GM21786 (cell line): ENCODE data around the gene HMG20A.

ENCODE experiments used
- ATAC-seq: cut with Tn5 transposase; IDR thresholded peaks from one replicate; pipeline ENCODE4 v1.9.1; 2021; ENCODE audit not compliant: unreplicated experiment

HMG20A gene

DNA sequence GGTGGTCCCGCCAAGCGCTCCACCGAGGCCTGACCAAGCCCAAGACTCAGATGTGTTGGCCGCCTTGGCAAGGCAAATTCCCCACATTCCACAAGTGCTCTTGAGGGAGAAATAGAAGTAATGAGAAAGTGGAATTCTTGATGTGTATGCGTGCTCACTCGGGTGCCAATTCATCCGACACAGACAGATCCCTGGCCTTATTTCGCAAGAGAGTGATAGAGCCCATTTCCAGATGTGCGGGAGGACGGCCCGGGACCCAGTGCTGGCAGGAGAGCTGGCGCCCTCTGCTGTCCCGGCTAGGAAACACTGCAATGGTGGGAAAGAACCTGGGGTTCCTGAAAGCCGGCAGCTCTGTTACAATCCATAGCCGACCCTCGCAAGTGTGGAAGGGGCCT is 76.0 kb downstream of the HMG20A start:
- no peak for ATAC-seq

DNA sequence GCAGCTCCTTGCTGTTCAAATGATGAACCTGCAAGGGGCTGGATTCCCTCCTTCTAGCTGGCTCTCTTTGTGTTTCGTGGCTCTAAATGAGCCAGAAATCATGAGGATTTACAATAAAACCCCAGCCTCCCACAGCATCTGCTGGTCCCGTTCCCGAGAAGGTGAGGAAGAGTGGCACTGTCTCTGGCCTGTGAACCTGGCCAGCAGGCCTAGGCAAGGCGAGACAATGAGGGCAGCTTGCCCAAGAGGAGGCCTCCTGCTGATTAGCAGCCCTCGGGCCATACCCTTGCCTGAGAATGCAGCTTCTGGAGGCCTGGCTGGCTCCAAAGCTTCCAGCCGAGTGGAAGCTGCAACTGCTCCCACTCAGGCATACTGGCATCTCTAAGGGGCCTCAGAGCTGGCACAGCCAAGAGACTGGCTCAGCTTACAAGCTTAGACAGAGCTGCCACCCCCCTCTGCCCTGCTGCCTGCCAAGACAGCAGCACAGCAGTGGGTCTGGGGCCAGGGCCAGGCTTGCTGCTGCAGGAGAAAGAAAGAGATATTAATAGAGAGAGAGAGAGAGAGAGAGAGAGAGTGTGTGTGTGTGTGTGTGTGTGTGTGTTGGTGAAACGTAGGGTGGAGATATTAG is 76.5 kb downstream of the HMG20A start:
- ATAC-seq, result no peak

DNA sequence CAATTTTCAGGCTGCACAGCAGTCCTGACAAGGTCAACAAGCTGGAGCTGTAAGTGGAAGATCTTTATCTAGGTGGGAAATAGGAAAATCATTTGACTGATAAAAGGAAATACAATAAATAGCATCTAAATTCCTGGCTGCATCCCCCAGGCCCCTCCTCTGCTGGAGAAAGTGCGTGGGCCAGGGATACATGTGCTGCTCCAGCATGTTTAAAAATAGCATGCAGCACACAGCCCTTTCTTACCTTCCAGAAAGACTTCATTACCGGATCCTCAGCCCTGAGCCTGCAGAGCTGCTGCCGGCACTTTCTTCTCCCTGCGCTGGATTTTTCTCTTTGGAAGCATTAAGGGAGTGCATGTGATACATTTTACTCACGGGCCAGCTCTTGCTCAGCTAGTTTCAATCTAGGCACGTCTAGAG is 77.3 kb downstream of the HMG20A start:
- ATAC-seq, result no peak

DNA sequence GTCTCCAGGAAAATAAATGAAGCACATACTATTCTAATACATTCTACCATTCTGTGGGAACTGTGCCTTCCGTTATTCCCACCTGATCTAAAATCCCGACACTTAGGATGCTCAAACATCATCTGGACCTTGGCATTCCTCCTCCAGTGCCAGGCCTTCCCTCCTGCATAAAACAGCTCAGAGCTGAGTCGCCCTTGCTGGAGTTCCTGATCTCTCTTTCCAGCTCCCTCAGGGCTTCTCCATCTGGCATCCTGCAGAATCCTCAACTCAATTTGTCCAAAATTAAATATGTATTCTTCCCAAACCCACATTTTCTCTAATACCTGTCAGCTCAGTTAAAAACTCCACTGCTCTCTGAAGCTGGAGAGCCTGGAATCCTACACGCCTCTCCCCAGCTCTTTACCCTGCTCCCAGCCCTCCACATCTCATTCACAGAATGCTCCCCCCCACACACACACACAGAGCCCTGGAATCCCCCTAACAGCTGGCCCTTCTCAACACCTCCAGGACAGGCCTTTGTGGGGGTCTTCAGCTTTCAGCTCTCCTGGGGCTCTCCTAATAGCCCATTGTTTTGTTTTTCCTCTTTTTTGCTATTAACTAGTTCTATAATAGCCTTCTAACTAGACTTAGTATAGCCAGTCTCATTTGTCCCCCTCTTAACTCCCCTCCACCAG is 78.5 kb downstream of the HMG20A start:
- no peak for ATAC-seq

DNA sequence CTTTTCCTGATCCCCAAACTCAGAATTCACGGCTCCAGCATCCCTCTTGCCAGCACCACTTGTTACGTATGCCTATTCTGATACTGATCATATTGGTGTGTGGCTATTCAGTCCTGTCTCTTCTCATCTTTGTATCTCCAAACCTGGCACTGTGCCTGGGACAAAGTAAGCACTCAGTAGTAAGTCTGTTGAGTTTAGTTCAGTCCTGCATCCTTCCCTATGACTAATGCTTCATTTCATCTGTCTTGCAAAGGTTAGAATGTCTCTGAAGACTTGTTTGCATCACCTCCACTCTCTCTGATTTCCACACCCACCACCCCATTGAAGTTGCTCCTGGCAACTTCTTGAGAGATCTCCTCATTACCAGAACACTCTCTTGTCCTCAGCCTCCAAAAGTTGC is 80.3 kb downstream of the HMG20A start:
- ATAC-seq, result no peak

DNA sequence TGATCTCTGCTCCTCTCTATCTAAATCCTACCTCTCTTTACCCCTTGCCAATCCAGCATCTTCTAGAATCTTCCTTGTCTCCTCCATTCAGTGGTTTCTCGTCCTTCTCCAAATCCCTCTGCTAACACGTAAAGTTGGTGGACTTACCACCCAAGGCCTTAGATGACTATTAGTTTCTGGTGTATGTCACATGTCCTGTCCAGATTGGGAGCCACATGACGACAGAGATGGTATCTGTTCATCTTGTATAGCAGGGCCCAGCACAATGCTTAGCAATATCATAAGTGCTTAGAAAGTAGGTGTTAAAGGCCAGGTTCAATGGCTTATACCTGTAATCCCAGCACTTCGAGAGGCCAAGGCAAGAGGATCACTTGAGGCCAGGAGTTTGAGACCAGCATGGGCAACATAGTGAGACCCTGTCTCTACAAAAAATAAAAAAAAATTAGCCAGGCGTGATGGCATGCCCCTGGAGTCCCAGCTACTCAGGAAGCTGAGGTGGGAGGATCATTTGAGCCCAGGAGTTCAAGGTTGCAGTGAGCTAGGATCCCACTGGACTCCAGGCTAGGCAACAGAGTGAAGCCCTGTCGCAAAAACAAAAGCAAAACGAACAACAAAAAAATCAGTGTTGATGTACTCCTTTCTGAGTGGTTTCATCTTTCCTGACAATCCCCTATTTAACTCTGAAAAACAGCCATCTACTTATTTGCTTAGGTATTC is 81.8 kb downstream of the HMG20A start:
- ATAC-seq, result no peak

DNA sequence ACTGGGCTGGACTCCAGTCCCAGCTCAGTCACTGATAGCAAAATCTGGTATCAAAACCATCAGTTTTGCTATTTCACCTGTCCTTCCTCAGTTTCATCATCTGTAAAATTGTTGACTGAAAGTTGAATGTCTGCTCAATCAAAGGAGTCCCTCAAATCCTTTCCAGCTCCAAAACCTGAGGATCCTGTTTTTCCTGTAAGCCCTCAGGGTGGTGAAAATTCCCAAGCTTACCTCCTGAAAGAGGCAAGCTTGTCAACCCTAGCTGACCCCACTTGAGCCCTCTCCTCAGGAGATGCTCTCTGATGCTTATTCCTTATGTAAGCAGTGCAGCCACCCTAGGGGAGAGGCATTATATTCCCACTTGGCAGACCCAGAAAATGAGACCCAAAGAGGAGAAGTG is 82.6 kb downstream of the HMG20A start:
- no peak for ATAC-seq

DNA sequence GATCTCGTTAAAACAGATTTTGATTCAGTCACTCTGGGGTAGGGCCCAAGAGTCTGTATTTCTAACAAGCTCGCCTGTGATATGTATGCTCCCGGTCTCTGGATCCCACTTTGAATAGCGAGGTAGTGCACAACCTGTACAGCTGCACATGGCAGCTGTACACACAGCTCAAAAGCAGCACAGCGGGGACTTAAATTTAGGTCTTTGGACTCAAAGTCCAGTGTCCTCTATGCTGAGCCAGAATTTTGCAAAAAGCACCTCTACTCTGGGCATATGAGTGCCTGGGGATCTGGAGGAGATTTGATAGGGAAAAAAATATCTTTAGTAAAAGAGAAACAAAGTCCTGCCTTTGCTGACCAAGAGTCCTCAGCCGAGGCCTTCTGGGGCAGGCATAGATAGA is 83.1 kb downstream of the HMG20A start:
- ATAC-seq, result no peak

DNA sequence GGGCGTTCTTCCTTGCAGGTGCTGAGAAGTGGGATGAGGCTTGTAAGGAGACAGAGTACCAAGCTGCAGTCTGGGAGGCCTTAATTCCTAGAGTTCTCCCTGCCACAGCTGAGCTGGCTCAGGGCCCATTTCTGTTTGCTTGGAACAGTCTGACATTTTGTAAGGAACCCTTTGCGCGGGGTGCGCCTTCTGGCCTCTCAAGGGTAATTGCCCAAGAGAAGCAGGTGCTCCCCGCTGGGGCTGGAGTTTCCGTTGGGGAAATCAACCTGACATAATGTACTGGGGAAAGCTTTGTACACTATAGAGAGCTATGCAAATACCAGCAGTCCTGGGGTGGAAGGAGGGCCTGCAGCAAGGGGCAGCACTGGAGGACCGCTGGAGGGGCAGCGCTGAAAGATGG is 83.6 kb downstream of the HMG20A start:
- ATAC-seq, result no peak

DNA sequence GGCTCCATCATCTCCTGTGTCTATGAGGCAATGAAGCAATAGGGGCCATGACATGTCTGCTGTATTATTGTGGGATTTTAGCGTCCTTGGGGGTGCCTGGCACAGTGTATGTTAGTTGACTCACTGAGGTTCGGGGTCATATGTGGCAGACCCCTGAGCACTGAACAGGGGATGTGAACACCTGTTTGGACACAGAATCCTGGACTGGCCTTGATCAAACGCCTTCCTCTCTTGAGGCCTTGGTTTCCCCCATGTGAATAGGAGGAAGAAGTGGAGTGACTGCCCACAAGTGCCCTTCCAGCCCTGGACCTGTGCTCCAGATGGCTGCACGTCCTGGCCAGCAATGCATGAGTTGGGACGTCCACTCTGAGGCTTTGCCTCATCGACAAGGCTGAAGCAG is 84.2 kb downstream of the HMG20A start:
- no peak for ATAC-seq

DNA sequence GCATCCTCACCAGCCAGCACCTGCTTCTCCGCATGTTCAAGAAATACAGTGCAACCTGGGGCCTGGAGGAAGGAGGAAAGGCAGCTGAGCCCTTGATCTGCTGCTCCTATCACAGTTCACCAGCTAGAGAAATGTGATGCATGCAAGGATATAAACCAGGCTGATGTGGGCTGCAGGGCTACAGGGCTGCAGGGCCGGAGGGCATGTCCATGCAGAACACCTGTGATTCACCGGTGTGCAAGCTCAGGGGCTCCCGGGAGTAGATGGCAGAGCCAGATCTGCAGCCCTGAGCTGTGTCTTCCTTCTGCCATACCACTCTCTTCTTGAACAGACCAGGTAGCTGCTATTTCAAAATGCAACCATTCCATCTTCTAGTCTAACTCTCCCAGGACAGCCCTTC is 84.9 kb downstream of the HMG20A start:
- ATAC-seq, result no peak

DNA sequence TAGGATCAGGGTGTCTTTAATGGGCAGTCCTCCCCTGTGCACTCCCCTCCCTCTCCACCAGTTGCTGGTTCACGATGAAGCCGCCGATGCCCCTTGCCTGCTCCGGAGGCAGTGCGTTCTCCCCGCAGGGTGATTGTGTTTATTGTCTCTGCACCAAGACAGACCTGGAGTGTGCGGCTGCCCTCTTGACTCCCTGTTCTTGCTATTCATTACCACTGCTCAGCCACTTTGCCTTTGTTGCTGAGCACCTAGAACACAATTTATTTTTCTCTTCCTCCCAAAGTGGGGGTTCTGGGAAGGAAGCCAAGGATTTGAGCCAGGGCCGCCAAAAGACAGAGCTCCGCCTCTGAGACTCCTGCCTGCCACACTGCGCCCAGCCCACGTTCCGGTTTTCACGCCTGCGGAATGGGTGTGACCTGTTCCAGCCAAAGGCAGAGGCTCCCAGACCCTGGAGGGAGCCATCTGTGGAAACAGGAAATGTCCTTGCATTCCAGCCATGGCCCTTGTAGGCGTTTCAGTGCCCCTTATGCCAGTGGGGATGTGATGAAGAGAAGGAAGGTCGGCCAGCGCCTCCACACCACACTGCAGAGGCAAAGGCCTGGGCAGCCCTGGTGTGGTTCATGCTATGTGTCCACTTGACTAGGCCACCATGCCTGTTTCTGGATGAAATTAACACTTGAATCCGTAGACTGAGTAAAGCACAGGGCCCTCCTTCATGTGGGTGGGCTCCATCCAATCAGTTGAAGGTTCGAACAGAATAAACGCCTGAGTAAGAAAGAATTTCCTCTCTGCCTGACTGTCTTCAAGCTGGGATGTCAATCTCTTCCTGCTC is 85.8 kb downstream of the HMG20A start:
- ATAC-seq, result no peak

DNA sequence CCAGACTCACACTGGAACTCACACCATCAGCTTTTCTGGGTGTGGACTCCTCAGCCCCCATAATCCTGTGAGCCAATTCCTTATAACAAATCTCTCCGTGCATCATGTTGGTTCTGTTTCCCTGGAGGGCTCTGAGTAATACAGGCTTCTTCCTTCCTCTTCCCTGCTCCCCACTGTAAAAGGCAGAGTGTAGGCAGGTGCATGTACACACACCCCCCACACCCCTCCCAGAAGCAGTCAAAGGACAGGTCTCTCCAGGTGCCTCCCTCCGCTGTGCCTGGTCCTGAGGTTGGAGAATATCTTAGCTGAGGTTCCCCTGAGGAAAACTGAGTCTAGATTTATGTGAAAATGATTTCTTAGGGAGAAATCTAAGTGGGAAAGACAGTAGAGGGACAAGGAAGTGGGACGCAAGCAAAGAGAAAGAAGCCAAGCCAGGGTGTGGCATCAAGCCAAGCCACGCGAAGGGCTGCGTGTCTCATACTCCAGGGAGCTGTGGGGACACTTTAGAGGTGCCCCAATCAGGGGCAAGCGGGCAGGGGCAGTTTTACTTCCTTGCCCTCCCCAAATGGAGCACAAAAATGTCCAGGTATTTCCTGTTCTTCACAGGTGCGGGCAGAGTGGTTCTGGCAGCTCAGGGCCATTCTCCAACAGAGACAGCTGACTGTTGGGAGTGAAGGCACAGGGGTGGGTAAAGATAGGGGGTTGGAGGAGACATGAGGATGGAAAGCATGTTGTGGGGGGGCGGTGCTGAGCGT is 86.6 kb downstream of the HMG20A start:
- ATAC-seq, result no peak

DNA sequence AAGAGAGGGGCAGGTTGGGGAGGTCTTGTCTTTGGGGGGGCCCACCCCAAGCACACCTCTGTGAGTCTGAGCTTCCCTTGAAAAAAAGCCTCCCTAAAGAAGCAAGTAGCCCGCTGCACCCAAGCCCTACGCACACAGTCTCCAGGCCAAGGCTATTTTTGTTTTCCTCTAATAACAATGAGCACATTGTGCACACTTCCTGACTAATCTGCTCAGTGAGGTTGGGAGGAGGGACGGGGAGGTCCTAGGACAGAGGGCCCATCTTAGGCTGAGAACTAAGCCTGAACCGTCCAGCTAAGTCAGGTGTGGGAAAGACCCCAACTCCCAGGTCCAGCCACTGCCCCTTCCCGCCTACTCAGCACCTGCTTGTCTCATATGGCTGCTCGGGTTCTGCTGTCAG is 87.2 kb downstream of the HMG20A start:
- ATAC-seq, result no peak

DNA sequence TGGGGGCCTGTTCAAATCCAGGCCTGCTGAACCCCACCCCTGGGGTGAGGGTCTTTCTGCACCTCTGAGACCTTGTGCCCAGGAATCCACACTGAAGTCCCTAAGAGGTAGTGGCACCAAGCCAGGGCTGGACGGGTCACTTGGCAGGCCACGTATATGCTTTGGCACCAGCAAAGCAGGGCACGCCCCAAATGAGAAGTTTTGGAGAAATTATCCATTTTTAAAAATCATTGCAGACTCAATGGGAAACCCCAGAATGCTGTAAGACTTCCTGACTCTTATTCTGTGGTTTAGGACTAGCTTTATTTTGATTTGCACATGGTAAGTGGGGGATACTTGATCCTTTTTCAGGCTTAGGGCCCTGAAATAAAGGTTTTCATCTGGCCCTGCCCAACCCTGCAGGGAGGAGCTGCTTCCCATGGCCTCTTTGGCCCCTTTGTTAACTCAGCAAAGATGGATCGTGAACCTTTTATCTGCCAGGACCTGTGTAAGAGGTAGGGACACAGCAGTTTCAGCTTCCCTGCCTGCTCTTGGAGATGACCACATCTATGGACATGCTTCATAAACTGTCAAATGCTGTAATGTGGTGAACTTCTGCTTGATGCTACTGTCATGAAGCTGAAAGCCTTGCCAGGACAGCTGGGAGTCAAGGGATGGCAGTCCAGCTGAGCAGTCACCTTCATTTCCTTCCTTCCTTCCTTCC is 88.0 kb downstream of the HMG20A start:
- ATAC-seq, result no peak

DNA sequence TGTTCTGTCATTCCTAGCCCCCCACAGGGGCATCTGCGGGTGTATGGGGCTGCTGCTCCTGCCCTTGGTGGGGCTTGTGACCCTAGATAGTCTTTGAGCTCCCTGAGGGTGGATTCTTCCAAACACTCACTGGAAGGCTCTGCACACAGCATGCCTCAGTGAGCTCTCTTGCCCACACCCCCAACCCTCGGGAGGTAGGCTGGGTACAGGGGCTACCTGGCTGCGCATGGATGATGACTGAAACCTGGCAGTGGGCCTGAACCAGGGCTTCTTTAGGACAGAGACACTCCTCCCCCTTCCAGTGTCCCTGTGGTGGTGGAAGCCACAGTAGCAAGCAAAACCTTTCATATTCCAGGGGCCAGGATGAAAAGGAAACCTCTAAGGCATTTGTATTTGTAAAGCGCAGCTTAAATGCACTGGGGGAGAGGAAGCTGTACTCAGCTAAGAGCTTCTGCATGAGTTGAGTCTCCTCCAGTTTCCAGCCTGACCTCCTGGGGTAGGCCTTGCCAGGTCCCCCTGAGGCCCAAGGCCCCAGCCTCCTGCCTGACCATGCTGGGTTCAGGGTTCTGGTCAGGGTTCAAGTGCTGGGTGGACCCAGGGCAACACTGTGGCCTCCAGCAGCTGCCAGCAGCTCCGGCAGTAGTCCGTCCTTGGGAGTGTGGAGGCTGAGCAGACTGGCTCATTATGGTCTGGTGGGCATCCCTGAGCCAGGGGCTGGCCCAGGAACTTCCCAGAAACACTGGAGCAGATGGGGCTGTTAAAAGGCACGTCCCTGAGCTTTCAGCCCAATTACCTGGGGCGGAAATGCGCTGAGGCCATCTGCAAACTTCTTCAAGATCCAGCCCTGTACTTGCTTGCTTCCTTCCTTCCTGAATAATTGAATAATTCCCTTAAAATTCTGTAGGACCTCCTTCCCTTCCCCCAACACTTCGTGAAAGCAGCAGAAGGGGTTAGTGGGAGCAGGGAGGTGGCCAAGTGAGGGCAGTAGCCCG is 89.7 kb downstream of the HMG20A start:
- ATAC-seq, result no peak

DNA sequence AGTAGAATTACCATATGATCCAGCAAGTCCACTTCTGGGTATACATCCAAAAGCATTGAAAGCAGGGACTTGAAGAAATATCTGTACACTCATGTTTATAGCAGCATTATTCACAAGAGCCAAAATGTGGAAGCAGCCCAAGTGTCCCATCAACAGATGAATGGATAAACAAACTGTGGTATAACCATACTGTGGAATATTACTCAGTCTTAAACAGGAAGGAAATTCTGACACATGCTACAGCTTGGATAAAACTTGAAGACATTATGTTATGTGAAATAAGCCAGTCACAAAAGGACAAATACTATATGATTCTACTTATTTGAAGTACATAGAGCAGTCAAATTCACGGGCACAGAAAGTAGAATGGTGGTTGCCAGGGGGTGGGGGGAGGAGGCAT is 91.2 kb downstream of the HMG20A start:
- ATAC-seq, result no peak

DNA sequence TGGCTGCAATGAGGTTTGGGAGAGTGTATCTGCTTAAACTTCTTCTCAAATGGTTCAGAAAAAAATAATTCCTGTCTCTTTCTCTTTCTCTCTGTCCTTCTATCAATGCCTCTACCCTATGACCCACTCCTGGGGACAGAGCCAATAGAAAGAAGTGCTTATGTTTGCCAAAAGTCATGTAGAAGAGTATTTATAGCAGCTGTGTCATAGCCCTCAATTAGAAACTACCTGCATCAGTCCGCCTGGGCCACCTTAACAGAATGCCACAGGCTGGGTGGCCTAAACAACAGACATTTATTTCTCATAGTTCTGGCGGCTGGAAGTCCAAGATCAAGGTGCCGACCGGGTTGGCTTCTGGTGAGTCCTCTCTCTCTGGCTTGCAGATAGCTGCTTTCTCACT is 92.5 kb downstream of the HMG20A start:
- ATAC-seq, result no peak
